GM18502 (cell line): Measurements from ENCODE around the gene AKR7A2.

Experiments used
- ATAC-seq: cut with Tn5 transposase; IDR thresholded peaks from one replicate; pipeline ENCODE4 v1.9.1; 2021; ENCODE audit warnings: mild to moderate bottlenecking; ENCODE audit not compliant: unreplicated experiment, poor library complexity

Gene AKR7A2

GRCh38 chr1:19311931-19312781 lies at the start of gene AKR7A2, which contains the start of gene SLC66A1:
Gene AKR7A2 (minus strand): TSS chr1:19312144. CDS start chr1:19312124, 20 bp downstream.
Gene SLC66A1 (plus strand): TSS chr1:19312326. CDS start chr1:19317678, 5,352 bp downstream.
- ATAC-seq: peak; percentile 61

- ATAC-seq: no peak
Measured at GRCh38 chr1:19360843-19361610, 49.1 kb upstream of the AKR7A2 start.

- ATAC-seq: no peak
Measured at GRCh38 chr1:19360432-19360831, 48.5 kb upstream of the AKR7A2 start.

- no peak for ATAC-seq
Measured at GRCh38 chr1:19360016-19360415, 48.1 kb upstream of the AKR7A2 start.

GRCh38 chr1:19359357-19359756 lies 47.4 kb upstream of the AKR7A2 start:
- ATAC-seq: no peak

GRCh38 chr1:19358710-19359109 lies 46.8 kb upstream of the AKR7A2 start:
- no peak for ATAC-seq

GRCh38 chr1:19357299-19357986 lies 45.5 kb upstream of the AKR7A2 start:
- ATAC-seq: no peak

GRCh38 chr1:19356266-19356665 lies 44.3 kb upstream of the AKR7A2 start:
- ATAC-seq: no peak

- ATAC-seq: no peak
Measured at GRCh38 chr1:19354531-19354981, 42.6 kb upstream of the AKR7A2 start.

- ATAC-seq: no peak
Measured at GRCh38 chr1:19353596-19353995, 41.7 kb upstream of the AKR7A2 start.

GRCh38 chr1:19352839-19353238 lies 40.9 kb upstream of the AKR7A2 start:
- ATAC-seq: no peak

- no peak for ATAC-seq
Measured at GRCh38 chr1:19351873-19352272, 39.9 kb upstream of the AKR7A2 start.

- ATAC-seq: no peak
Measured at GRCh38 chr1:19350566-19350965, 38.6 kb upstream of the AKR7A2 start.

- no peak for ATAC-seq
Measured at GRCh38 chr1:19349999-19350398, 38.1 kb upstream of the AKR7A2 start.

- ATAC-seq: no peak
Measured at GRCh38 chr1:19348441-19349198, 36.7 kb upstream of the AKR7A2 start.

GRCh38 chr1:19347533-19348172 lies 35.7 kb upstream of the AKR7A2 start:
- no peak for ATAC-seq

- no peak for ATAC-seq
Measured at GRCh38 chr1:19346026-19346425, 34.1 kb upstream of the AKR7A2 start.

GRCh38 chr1:19345391-19345790 lies 33.4 kb upstream of the AKR7A2 start:
- no peak for ATAC-seq

GRCh38 chr1:19344831-19345230 lies 32.9 kb upstream of the AKR7A2 start:
- ATAC-seq: no peak
